Left ventricle myocardium superior (tissue), 1 donor: ENCODE data around the gene PROCA1. TPM values are rescaled to one million over a fixed set of nuclear protein-coding genes. Genes with fewer than 3 reads are reported as not detected.
"Not testable (repeated sequence)": the region's sequence is repeated elsewhere in the genome, so short reads cannot be mapped to it uniquely, and the experiment has no call there.

Experiments used
- ATAC-seq: fragments of 200-7000 bp; cut with Tn5 transposase; one replicate; pipeline ENCODE4 v1.9.1; 2020; ENCODE audit warnings: mild to moderate bottlenecking, moderate library complexity
- DNase-seq: peaks from one replicate; pipeline ENCODE4 v3.0.0-alpha.2; 2020
- intact Hi-C: fragments of 100-400 bp; cut with micrococcal nuclease; formaldehyde crosslinking; loops from one replicate; pipeline ENCODE4 v1.11.0; 2022
- total RNA-seq: library from RNA; stranded (reverse); fragmentation: NEBNext Ultra II Directional; extraction: Animal tissue kit (Norgen Biotek cat#: 25700); gene quantifications from one replicate; pipeline ENCODE4 v1.2.1, GENCODE V29; 2021
- donor health status: DM: no; HTN: yes; CAD: no; lungs with severe emphysema.

Gene PROCA1
- total RNA-seq, 1 donor from 2014 or later, result 0.89 TPM

GRCh38 chr17:28745786-28746411 is 34.2 kb upstream of the PROCA1 start:
- ATAC-seq (no peak), DNase-seq (no peak)
- intact Hi-C loops, result no loop called here

GRCh38 chr17:28744972-28745785 is 33.5 kb upstream of the PROCA1 start:
- intact Hi-C loops, result no loop called here
- peak; percentile 47 for DNase-seq
- peak; percentile 19 for ATAC-seq

- DNase-seq (peak; percentile 61), ATAC-seq (peak; percentile 21)
- intact Hi-C loops, result no loop called here
These were observed 32.6 kb upstream of the PROCA1 start for GRCh38 chr17:28744104-28744971.

- intact Hi-C loops, result no loop called here
- DNase-seq (peak; percentile 89), ATAC-seq (peak; percentile 92)
These were observed 31.8 kb upstream of the PROCA1 start, which contains the start of gene TRAF4 for GRCh38 chr17:28743243-28744103. TSS of gene TRAF4 (plus strand) at chr17:28744011. CDS start at chr17:28744113, 102 bp downstream.

GRCh38 chr17:28741358-28742349 is 30.0 kb upstream of the PROCA1 start:
- no peak for ATAC-seq
- intact Hi-C loops, result no loop called here
- DNase-seq, result no peak

- ATAC-seq, result no peak
- DNase-seq, result no peak
- intact Hi-C loops, result no loop called here
These were observed 29.0 kb upstream of the PROCA1 start for GRCh38 chr17:28740406-28741357.

- ATAC-seq, result no peak
- no peak for DNase-seq
- intact Hi-C loops, result no loop called here
These were observed 27.1 kb upstream of the PROCA1 start for GRCh38 chr17:28738680-28739384.

- ATAC-seq (no peak), DNase-seq (no peak)
- intact Hi-C loops, result no loop called here
These were observed 26.3 kb upstream of the PROCA1 start for GRCh38 chr17:28737770-28738679.

GRCh38 chr17:28737316-28737715 is 25.6 kb upstream of the PROCA1 start:
- intact Hi-C loops, result no loop called here
- no peak for ATAC-seq
- no peak for DNase-seq

GRCh38 chr17:28735913-28736769 is 24.5 kb upstream of the PROCA1 start:
- intact Hi-C loops, ATAC-seq, DNase-seq: not testable (repeated sequence)

- ATAC-seq, result no peak
These were observed 23.6 kb upstream of the PROCA1 start for GRCh38 chr17:28735242-28735722.

GRCh38 chr17:28734712-28735241 is 23.1 kb upstream of the PROCA1 start:
- intact Hi-C loops, result no loop called here
- no peak for DNase-seq
- no peak for ATAC-seq

More at GRCh38 chr17:28735242-28735722, 23.6 kb upstream of the PROCA1 start:
- no peak for DNase-seq
- intact Hi-C loops, result no loop called here

GRCh38 chr17:28733346-28733745 is 21.7 kb upstream of the PROCA1 start:
- ATAC-seq (no peak), DNase-seq (no peak)
- intact Hi-C loops, result no loop called here

- no peak for DNase-seq
- ATAC-seq, result no peak
- intact Hi-C loops, result loop anchor here (2.0 kb wide), 1 partner anchor 21 kb away; no protein-coding TSS in a partner anchor
These were observed 18.3 kb upstream of the PROCA1 start for GRCh38 chr17:28729950-28730330.
